HepG2 (cell line): ENCODE data around the gene SYTL2. TPM values are rescaled to one million over a fixed set of nuclear protein-coding genes. Genes with fewer than 3 reads are reported as not detected.

Experiments
- ATAC-seq: fragments of 200-7000 bp; cut with Tn5 transposase; 3 replicates; pipeline ENCODE4 v1.9.1; 2020; ENCODE audit warnings: mild to moderate bottlenecking, moderate library complexity
- BruUV-seq: library from RNA; stranded (reverse); fragments of 400-500 nt; replicated peaks from 2 replicates; lab custom pipeline; 2021; lab: Mats Ljungman, UMichigan
- CTCF ChIA-PET: fragments of 300-600 bp; formaldehyde crosslinking; extraction: SDS; loops from one replicate; lab custom pipeline; 2021; ENCODE audit warnings: low total read pairs, inconsistent platforms, low intra/inter-chr PET ratio; lab: Yijun Ruan, JAX
- POLR2A ChIA-PET: fragments of 350-600 bp; sonication (Branson Sonifier 250); formaldehyde crosslinking; loops from one replicate; lab custom pipeline; 2020; ENCODE audit warnings: antibody characterized with exemption, inconsistent platforms; lab: Yijun Ruan, JAX
- DNase-seq: peaks from one replicate; pipeline ENCODE4 v3.0.0-alpha.2; 2015; ENCODE audit warnings: low spot score
- FAIRE-seq: peaks from 3 replicates; lab custom pipeline; 2011; peaks lifted over from hg19 to GRCh38; lab: Jason Lieb, UNC
- H2AFZ ChIP-seq: one replicate; pipeline ENCODE4 v1.6.1; 2011; ENCODE audit warnings: low read length, inconsistent platforms
- H3K27ac ChIP-seq: fragments of 300-600 bp; 3 replicates; pipeline ENCODE4 v1.8.0; 2011; ENCODE audit warnings: mixed run types, mild to moderate bottlenecking, mixed read lengths, low read length, inconsistent platforms; ENCODE audit not compliant: insufficient read depth; ENCODE audit errors: extremely low read length
- H3K27me3 ChIP-seq, 2 experiments: fragments of 200-600 bp in 1 of 2; 2 replicates in 1 of 2; 3 replicates in 1 of 2; pipeline versions ENCODE4 v1.6.0 to v1.8.0; 2011; ENCODE audit warnings: low read length in 2 of 2, mild to moderate bottlenecking in 2 of 2, moderate library complexity in 2 of 2, inconsistent platforms in 1 of 2; ENCODE audit not compliant: insufficient read depth in 2 of 2, control insufficient read depth in 1 of 2
- H3K36me3 ChIP-seq, 2 experiments: fragments of 200-600 bp in 1 of 2; replicated peaks in 1 of 2; 2 replicates in 1 of 2; 3 replicates in 1 of 2; pipeline versions ENCODE4 v1.5.1 to v1.8.0; 2011; ENCODE audit warnings: low read length in 2 of 2, inconsistent platforms in 1 of 2; ENCODE audit not compliant: insufficient read depth in 2 of 2, control insufficient read depth in 1 of 2
- H3K4me1 ChIP-seq: 2 replicates; pipeline ENCODE4 v1.5.1; 2012; ENCODE audit warnings: low read length, inconsistent platforms; ENCODE audit not compliant: insufficient read depth
- H3K4me2 ChIP-seq: 2 replicates; pipeline ENCODE4 v1.6.0; 2011; ENCODE audit warnings: low read depth, low read length, inconsistent platforms
- H3K4me3 ChIP-seq, 3 experiments: fragments of 200-600 bp in 1 of 3; sonication (generic), shearing (Covaris generic) in 1 of 3; replicated peaks in 1 of 3; 2 replicates each; pipeline ENCODE4 v1.5.1; 2011 to 2016; ENCODE audit warnings: low read length in 3 of 3, inconsistent platforms in 2 of 3, low read depth in 2 of 3, mild to moderate bottlenecking in 2 of 3, control low read depth in 1 of 3, mixed read lengths in 1 of 3; ENCODE audit not compliant: insufficient read depth in 1 of 3
- H3K79me2 ChIP-seq: one replicate; pipeline ENCODE4 v1.6.1; 2011; ENCODE audit warnings: low read length, inconsistent platforms; ENCODE audit not compliant: insufficient read depth
- H3K9ac ChIP-seq: 2 replicates; pipeline ENCODE4 v1.6.0; 2011; ENCODE audit warnings: mild to moderate bottlenecking, low read depth, low read length, inconsistent platforms; ENCODE audit not compliant: insufficient read depth
- H3K9me3 ChIP-seq: 2 replicates; pipeline ENCODE4 v1.5.1; 2012; ENCODE audit warnings: mild to moderate bottlenecking, low read length
- H4K20me1 ChIP-seq: 2 replicates; pipeline ENCODE4 v1.6.0; 2011; ENCODE audit warnings: inconsistent platforms, mild to moderate bottlenecking, low read length, moderate library complexity; ENCODE audit not compliant: insufficient read depth
- POLR2A ChIP-seq, 2 experiments: IDR thresholded peaks; 2 replicates each; pipeline ENCODE4 v1.6.1; 2011; ENCODE audit warnings: low read depth in 2 of 2, low read length in 2 of 2, mild to moderate bottlenecking in 1 of 2, moderate library complexity in 1 of 2; ENCODE audit not compliant: insufficient read depth in 1 of 2
- YEATS4 ChIP-seq: sonication (generic); formaldehyde crosslinking; IDR thresholded peaks from 2 replicates; pipeline ENCODE4 v1.4.0; 2020; ENCODE audit warnings: missing genetic modification reagents, borderline replicate concordance
- ZFY ChIP-seq: sonication (generic); formaldehyde crosslinking; IDR thresholded peaks from 2 replicates; pipeline ENCODE4 v1.4.0; 2020; ENCODE audit warnings: missing genetic modification reagents
- ZNF143 ChIP-seq: sonication (generic); formaldehyde crosslinking; IDR thresholded peaks from 2 replicates; pipeline ENCODE4 v1.4.0; 2020; ENCODE audit warnings: missing genetic modification reagents
- ZSCAN9 ChIP-seq: IDR thresholded peaks from 2 replicates; pipeline ENCODE4 v1.6.1; 2016; ENCODE audit warnings: borderline replicate concordance
- WGBS: methylation state at CpG from one replicate; pipeline ENCODE4 v1.1.6; 2017; ENCODE audit warnings: low lambda C conversion rate; 5-methylcytosine and 5-hydroxymethylcytosine counted together
- in situ Hi-C: cut with HindIII; loops from 2 replicates; pipeline ENCODE4 v1.10.0; 2017; ENCODE audit warnings: low pct_unique_long_range_greater_than_20kb; ENCODE audit not compliant: extremely low pct_ligation_motif_present
- intact Hi-C: fragments of 100-400 bp; cut with micrococcal nuclease; formaldehyde crosslinking; loops from one replicate; pipeline ENCODE4 v1.10.0; 2022; ENCODE audit not compliant: unreplicated experiment
- polyA plus RNA-seq, 8 experiments: library from polyadenylated mRNA; depleted of rRNA in 3 of 8; stranded (reverse) in 7 of 8; unstranded in 1 of 8; fragments of >200 nt; fragmentation: Illumina TruSeq in 4 of 8; extraction: Trizol in 4 of 8; gene quantifications; 2 replicates each; pipeline versions ENCODE4 v1.2.1 to v1.2.3, GENCODE V29; 2011 to 2016; ENCODE audit warnings: low read depth in 4 of 8, missing spikeins in 1 of 8, mixed read lengths in 1 of 8; ENCODE audit not compliant: insufficient read depth in 1 of 8
- total RNA-seq, 5 experiments: library from RNA; depleted of rRNA; stranded (reverse); fragments of >200 nt; fragmentation: Illumina TruSeq; extraction: Trizol; gene quantifications; 2 replicates each; pipeline ENCODE4 v1.2.3, GENCODE V29; 2016; ENCODE audit warnings: low read depth in 1 of 5
- TF ChIP-seq, protein P1 (sequence below): IDR thresholded peaks from 2 replicates; pipeline ENCODE4 v1.6.1; 2012; ENCODE audit warnings: inconsistent platforms

SYTL2 gene
- total and polyA plus RNA-seq, 2 of the 13 experiments (the other 11 are each of a cell fraction or from before 2014, with no cell fraction given), result 0.77 to 0.90 TPM

DNA sequence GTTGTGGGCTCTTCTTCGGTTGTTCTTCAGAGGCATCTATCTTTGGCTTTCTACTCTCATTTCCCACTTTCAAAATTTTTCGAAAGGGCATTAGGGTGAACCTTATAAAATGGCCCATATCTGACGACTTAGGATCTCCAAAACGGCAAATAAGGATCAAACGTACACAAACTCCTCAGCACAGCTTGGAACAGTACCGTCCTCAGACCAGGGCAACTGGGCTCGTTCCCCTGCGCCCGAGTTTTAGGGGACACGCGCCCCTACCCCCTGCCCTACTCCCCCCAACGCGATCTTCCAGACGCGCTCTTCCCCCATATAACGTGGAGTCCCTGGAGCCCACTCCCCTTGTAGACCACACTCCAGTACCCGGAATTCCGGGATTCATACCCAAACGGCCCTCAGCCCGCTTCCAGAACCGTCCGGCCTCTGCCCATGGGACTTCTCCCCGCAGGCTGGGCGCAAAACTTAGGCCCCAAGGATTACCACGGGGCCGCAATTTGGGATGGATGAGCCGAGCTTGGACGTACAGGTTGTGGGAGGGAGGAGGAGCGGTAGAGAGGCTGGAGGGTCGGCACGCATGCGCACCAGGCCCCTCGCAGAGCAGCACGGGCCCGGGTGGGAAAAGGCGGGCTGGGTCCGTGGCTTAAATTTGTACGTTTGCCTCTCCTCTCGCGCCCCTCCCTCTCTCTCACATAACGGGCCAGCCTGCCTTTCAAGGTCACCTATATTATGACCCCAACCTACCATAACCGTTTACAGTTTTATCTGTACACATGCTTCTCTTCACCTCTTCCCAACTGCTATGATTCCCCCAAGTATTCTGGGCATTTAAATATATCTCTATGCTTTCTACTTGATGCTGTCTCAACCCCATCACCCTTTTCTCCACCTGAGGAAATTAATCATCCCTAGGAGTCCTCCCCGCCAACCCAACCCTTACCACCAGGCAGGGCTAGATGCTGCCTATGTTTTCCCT is 128.3 kb downstream of the SYTL2 start (continued):
- TF ChIP-seq ZFY (CRISPR knock-in tag) (peak; percentile 35; the same call in 1 of the 2 replicates), POLR2A (IDR thresholded peaks at IDR 0.05; ENCODE audit: insufficient read depth in 1 of 2, low read depth in 2 of 2, low read length in 2 of 2) (peak in 1 of 2 experiments; percentile 44; a peak in 1 of 4 replicates), ZNF143 (CRISPR knock-in tag) (peak; percentile 64; the same call in 1 of the 2 replicates), YEATS4 (CRISPR knock-in tag) (0 out of 2 replicates have a peak, but pooled peaks have one; percentile 41)
- TF ChIP-seq, protein P1, sequence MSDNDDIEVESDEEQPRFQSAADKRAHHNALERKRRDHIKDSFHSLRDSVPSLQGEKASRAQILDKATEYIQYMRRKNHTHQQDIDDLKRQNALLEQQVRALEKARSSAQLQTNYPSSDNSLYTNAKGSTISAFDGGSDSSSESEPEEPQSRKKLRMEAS, result peak; percentile 60; the same call in 1 of the 2 replicates

DNA sequence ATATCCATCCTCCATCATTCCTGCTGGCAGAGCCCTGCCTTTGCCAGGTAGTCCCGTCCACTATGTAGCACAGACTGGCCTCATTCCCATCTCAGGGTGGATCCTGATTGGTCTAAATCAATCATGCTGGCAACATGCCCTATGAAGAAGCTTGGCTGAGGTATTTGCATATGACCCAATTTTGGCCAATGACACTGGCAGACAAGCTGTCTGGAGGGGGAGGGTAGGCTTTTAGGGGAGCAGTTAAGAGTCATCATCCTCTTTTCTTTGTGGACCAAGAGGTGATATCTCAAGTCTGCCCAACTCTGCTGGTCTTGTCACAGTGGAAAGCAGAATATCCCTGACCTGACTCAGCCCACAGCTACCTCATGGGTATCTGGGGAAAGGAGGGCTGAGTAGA is 130.0 kb downstream of the SYTL2 start:
- TF ChIP-seq ZSCAN9 (CRISPR knock-in tag), result no peak
- TF ChIP-seq, all 625 proteins: peak for 0
- peaks cover 26% of the 10 kb centered on the region; the same call in 1 of the 2 replicates for H3K4me1 ChIP-seq
- no peaks in the 10 kb centered on the region for H3K36me3 ChIP-seq
- peaks cover 0 to 10% of the 10 kb centered on the region in 2 experiments; a peak in 1 of 5 replicates for H3K27me3 ChIP-seq
- no peak overlapping the region for H3K9ac ChIP-seq
- no peaks in the 10 kb centered on the region for H4K20me1 ChIP-seq
- H3K4me3 ChIP-seq, result no peak overlapping the region
- H3K9me3 ChIP-seq, result no peaks in the 10 kb centered on the region
- H3K79me2 ChIP-seq, result no peaks in the 10 kb centered on the region
- no peak overlapping the region for H2AFZ ChIP-seq
- DNase-seq (no peak), ATAC-seq (no peak), FAIRE-seq (no peak)
- no peak overlapping the region for H3K27ac ChIP-seq
- 15% methylated on average over 1 of the region's 1 CpG for WGBS
- in situ Hi-C loops, result no loop called here
- POLR2A ChIA-PET, result interaction anchor here (0.9 kb wide), 1 partner anchor 16 kb away, joined by 4 read pairs; the partner anchor contains the start of gene CREBZF
- H3K4me2 ChIP-seq, result no peak overlapping the region
- no TSS peak for BruUV-seq
- intact Hi-C loops, result no loop called here
- CTCF ChIA-PET, result no interaction called here
